H1 (cell line): ENCODE results near the gene ZNF423. TPM values are rescaled to one million over a fixed set of nuclear protein-coding genes. Genes with fewer than 3 reads are reported as not detected.

Source experiments
- BCL11A ChIP-seq, 2 experiments: IDR thresholded peaks; one replicate each; pipeline ENCODE4 v1.6.1; 2011; ENCODE audit warnings: low read depth in 2 of 2, low read length in 2 of 2, mild to moderate bottlenecking in 2 of 2
- EZH2 ChIP-seq: fragments of 200-600 bp; sonication (generic); IDR thresholded peaks from 2 replicates; pipeline ENCODE4 v1.7.1; 2012; ENCODE audit warnings: low read depth, mild to moderate bottlenecking, moderate library complexity, low read length, inconsistent platforms; ENCODE audit not compliant: severe bottlenecking
- MAFK ChIP-seq: IDR thresholded peaks from 2 replicates; pipeline ENCODE4 v1.6.1; 2012; ENCODE audit warnings: low read depth, mild to moderate bottlenecking, improper control_type of control experiment, low read length
- PHF8 ChIP-seq: fragments of 200-600 bp; sonication (generic); conservative IDR thresholded peaks from 2 replicates; pipeline ENCODE4 v1.7.1; 2012; ENCODE audit warnings: low read depth, mild to moderate bottlenecking, inconsistent platforms, low read length, moderate library complexity
- RFX5 ChIP-seq: IDR thresholded peaks from 2 replicates; pipeline ENCODE4 v1.6.1; 2011; ENCODE audit warnings: low read depth, low read length, improper control_type of control experiment, borderline replicate concordance
- RXRA ChIP-seq: IDR thresholded peaks from 2 replicates; pipeline ENCODE4 v1.6.1; 2011; ENCODE audit warnings: low read depth, mild to moderate bottlenecking, low read length, moderate library complexity; ENCODE audit not compliant: insufficient read depth
- YY1 ChIP-seq: IDR thresholded peaks from 2 replicates; pipeline ENCODE4 v1.6.1; 2011; ENCODE audit warnings: low read depth, mild to moderate bottlenecking, low read length
- polyA plus RNA-seq, 7 experiments: library from polyadenylated mRNA; depleted of rRNA in 3 of 7; stranded (reverse) in 5 of 7; unstranded in 2 of 7; fragments of >200 nt in 5 of 7; fragments of 200-250 nt in 2 of 7; gene quantifications; 1 replicate in 5 of 7; 2 replicates in 1 of 7; 4 replicates in 1 of 7; pipeline versions ENCODE4 v1.2.1 to v1.2.3, GENCODE V29; 2011 to 2013; ENCODE audit warnings: missing spikeins in 2 of 7, mixed read lengths in 2 of 7
- total RNA-seq: library from RNA; stranded (reverse); fragmentation: NEBNext Ultra II Directional; extraction: Animal tissue kit (Norgen Biotek cat#: 25700); gene quantifications from 2 replicates; pipeline ENCODE4 v1.2.1, GENCODE V29; 2021

The ZNF423 gene
- total and polyA plus RNA-seq, 2 of the 8 experiments (the other 6 are each of a cell fraction or from before 2014, with no cell fraction given), result 38.2 to 52.3 TPM

- TF ChIP-seq YY1 (no peak), BCL11A (IDR thresholded peaks at IDR 0.05; ENCODE audit: low read depth in 2 of 2, low read length in 2 of 2) (no peak), MAFK (no peak), RFX5 (no peak), EZH2 (no peak), RXRA (no peak), PHF8 (no peak)
Measured at GRCh38 chr16:49636608-49637007, 219.3 kb downstream of the ZNF423 start (continued).
